Dedifferentiated amniotic fluid mesenchymal stem cell (primary cell): ENCODE data around the gene KLC1.
"Not testable (repeated sequence)": the region's sequence is repeated elsewhere in the genome, so short reads cannot be mapped to it uniquely, and the experiment has no call there.

Experiments
- DNase-seq: peaks from one replicate; pipeline ENCODE4 v3.0.0-alpha.2; 2016; ENCODE audit errors: extremely low spot score

Gene KLC1

DNA sequence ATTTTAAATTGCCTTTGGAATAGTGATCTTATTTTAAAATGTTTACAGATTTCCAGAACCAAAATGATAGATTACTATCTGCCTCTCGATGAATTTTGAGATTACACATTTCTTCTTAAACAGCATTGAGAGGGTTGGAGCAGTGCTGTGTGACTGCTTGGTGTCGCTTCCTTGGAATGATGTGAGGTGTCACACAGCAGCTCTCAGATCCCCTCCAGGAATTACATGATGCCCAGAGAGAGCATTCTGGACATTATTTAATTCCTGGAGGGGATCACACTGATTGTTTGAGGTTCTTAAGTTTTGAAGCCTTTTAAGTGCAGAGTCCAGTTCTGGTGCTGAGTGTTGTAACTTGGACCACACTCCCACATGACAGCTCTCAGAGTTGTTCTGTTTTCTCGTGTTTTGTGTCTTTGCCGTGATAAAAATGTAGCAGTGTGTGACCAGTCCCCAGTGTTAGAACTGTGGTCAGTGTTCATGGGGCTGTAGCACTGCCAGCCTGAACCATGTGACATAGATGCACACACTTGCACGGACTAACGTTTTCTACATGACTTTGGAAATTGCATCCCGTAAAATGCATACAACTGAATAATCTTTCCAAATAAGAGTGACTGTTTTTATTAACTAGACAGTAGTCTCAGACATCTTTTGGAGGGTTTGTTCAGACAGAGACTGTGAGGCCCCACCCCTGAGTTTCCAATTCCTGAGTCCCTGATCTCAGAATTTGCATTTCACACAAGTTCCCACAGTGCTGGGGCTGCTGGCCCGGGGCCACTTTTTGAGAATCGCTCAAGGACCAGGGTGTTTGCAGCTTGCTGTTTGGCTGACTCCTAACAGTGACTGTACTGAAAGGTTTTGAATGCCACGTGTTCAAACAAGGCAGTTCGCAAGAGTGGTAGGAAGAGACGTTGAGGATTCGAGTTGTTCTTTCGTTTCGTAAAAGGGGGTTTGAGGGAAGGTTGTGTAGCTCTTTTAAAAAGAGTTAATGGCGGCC lies 60.2 kb downstream of the KLC1 start:
- no peak for DNase-seq

DNA sequence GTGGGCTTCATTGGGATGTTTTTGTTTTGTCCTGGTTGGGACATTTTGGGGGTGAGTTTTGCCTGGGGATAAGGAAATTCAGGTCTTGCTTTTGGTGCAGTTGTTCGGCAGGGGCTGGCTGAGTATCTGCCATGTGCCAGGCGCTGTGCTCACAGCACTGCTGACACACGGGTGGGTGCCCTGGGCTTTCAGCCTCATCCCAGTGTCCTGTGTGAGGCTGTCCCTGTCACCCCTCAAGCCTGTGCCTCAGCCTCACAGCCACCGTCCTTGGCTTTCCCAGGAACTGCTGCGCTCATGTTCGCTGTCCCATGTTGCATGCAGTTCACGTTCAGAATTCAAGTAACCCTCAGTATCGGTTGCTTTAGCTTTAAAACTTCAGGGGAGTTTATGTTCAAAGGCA lies 61.3 kb downstream of the KLC1 start:
- DNase-seq: no peak

DNA sequence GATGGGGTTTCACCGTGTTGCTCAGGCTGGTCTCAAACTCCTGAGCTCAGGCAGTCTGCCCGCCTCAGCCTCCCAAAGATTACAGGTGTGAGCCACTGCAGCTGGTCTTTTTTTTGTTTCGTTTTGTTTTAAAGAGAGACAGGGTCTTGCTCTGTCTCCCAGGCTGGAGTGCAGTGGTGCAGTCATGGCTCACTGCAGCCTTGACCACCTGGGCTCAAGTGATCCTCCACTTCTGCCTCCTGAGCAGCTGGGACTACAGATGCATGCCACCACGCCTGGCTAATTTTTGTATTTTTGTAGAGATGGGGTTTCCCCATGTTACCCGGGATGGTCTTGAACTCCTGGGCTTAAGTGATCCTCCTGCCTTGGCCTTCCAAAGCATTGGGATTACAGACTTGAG lies 62.6 kb downstream of the KLC1 start:
- DNase-seq: not testable (repeated sequence)

- DNase-seq: no peak
Measured at GRCh38 chr14:103692159-103692558, 63.1 kb downstream of the KLC1 start.

GRCh38 chr14:103692871-103693270 lies 63.9 kb downstream of the KLC1 start:
- DNase-seq: no peak

DNA sequence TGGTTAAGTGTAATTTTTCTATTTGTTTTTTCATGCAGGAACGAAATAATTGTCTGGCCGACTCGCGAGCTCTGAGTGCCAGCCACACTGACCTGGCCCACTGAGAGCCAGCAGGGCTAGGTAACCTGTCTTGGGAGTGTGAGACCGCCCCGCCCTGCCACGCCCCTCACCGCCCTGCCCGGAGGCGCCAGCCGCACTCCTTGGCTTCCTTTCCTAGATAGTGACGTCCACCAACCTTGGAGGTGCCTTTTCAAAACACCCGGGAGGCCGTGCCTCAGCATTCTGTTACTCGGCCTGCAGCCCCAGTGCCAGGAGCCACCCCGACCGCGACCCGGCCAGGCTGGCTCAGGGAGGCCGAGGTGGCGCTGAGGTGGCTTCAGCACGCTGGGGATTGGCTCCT lies 64.5 kb downstream of the KLC1 start:
- no peak for DNase-seq

- DNase-seq: no peak
Measured at GRCh38 chr14:103694572-103695026, 65.6 kb downstream of the KLC1 start.

DNA sequence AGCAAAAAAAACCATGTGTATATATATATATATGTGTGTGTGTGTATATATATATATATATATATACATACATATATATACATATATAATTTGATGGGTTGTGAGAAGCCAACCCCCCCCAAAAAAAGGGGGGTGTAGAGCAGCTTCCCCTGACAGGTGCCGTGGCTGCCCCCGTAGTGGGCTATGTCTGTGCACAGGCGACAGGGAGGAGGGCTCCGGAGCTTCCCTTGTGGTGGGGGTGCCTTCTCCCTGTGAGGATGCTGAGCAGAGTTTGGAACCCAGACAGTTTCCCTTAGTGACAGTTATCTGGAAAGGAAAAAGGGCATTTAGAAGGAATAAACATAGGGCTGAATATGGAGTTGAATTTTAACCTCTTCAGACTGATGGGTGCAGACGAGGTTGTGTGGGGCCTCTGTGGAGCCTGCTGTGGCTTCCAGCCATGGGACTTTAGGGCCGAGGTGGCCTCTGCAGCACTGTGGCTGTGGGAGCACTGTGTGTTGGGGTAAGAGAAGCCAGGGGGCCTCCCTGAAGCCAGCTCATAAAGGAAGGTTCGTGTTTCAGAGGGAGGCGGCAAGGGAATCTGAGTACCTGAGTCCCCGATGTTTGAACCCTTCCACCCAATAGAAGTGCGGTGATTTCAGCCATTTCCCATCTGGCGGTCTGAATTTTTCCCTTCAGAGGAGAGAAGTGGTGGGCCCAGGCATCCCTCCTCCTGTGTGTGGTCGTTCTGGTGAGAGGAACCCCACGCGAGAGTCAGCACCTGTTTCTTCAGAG lies 66.5 kb downstream of the KLC1 start:
- no peak for DNase-seq

DNA sequence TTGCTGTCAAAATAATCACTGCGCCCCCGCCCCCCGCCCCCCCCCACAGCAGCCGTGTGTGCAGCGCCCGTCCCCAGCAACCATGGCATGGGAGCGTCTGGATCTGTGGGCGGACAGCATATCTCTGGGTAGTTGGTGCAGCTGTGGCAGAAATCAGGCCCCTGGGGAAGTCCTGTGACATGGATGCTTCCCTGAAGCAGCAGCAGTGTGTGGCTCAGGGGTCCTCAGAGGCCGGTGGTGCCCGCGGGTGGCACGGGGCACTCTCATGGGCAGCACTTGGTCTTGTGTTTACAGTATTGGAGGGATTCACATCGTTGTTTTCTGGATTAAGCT lies 67.0 kb downstream of the KLC1 start:
- no peak for DNase-seq

- no peak for DNase-seq
Measured at GRCh38 chr14:103696466-103697071, 67.6 kb downstream of the KLC1 start.

DNA sequence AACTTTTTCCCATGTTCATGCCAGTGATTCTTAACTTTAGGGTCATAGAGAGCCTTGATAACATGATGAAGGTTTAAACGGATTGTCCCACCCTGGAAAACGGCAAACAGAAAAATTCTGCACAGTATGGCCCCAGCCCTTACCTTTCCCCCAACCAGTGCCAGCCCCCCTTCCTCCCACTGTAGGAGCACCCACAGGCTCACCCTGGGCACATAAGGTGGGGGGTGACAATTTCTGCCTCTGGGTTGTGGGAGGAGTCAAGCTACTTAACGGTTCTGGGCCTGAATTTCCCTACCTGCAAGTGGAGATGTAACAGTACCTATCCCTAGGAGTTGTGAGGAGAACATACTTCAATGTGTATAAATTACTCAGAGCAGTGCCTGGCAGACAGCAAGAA lies 68.2 kb downstream of the KLC1 start:
- no peak for DNase-seq

- no peak for DNase-seq
Measured at GRCh38 chr14:103697603-103698379, 68.8 kb downstream of the KLC1 start.

- no peak for DNase-seq
Measured at GRCh38 chr14:103698380-103699260, 69.6 kb downstream of the KLC1 start.

DNA sequence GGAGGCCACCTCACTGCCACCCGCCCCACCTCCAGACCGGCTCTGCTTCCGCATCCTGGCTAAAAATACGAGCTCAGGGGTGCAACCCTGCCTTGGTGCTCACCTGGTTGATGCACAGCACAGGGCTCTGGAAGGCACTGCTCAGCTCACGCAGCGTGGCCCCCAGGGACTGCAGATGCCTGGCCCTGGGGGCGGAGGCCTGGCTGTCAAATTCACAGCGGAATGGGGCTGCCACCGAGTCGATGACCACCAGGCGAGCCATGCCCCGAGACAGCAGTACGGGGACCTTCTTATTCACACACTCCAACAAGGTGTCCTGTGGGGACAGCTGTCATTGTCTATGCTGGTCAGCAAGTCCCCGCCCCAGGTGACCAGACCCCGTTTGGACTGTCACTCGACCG lies 70.2 kb downstream of the KLC1 start:
- DNase-seq: no peak

DNA sequence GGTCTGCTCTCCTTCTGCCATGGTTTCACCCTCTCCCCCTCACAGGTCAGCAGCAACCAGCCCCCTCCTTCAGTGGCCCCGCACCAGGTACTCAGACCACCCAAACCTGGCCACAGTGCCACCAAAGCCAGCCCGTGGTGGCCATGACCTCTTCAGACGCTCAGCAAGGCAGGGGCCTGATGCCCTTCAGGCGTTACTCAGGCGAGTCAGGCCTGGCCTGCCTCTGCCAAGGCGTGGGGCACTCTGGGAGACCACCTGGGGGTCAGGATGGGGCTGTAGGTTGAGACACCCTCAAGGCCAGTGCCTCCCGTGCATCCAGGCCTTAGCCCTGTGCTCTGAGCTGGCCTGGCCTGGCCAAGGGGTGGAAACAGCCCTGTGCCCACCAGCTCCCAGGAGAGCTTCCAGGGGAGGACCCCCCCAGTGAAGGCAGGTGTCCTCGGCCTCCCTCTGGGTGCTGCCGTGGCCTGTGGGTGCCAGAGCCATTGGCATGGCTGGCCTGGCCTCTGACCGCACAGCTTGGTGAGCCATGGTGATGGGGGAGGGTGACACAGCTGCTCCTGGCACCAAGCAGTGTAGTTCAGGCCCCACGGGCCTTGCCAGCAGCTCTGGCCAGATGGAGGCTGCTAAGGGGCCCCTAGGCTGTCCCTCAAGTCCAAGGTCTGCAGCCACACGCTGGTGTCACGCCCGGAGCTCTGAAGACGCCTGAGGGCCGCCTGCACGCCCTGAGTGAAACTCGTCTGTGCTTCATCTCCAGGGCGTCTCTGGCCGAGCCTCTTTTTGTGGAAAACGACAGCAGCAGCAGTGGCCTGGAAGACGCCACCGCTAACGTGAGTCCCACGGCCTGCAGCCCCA lies 71.1 kb downstream of the KLC1 start:
- DNase-seq: no peak

DNA sequence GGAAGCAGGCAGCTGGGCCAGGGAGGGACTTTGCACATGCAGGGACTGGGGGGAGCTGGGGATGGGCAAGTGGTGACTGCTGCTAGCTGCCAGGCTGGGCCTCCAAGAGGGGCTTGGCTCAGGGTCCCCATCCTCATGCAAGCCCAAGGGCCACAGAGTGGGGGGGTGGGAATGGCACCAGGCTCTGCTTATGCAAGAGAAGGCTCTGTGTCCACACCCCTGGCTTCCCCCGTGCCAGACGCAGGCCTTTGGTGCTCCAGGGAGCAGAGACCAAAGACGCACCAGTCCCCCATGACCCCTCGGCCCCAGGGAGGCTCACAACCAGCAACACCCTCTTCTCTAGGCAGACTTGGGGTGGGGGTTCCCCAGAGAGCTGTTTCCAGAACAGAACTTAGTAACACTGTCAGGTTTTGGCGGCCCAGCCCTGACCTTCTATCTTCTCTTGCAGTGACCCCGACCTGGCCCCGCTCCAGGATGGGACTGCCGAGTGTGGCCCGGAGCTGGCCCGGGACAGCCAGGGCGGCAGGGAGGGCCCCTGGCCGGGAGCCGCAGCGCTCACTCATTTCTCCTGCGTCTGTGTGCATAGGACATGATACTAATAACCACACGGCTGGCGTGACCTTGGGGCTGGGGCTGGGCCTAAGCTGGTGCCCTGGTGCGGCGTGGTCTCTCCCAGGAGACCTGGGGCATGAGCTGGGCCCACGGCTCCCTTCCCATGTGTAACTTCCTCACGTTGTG lies 71.9 kb downstream of the KLC1 start:
- DNase-seq: no peak

- no peak for DNase-seq
Measured at GRCh38 chr14:103702095-103702494, 73.1 kb downstream of the KLC1 start.

DNA sequence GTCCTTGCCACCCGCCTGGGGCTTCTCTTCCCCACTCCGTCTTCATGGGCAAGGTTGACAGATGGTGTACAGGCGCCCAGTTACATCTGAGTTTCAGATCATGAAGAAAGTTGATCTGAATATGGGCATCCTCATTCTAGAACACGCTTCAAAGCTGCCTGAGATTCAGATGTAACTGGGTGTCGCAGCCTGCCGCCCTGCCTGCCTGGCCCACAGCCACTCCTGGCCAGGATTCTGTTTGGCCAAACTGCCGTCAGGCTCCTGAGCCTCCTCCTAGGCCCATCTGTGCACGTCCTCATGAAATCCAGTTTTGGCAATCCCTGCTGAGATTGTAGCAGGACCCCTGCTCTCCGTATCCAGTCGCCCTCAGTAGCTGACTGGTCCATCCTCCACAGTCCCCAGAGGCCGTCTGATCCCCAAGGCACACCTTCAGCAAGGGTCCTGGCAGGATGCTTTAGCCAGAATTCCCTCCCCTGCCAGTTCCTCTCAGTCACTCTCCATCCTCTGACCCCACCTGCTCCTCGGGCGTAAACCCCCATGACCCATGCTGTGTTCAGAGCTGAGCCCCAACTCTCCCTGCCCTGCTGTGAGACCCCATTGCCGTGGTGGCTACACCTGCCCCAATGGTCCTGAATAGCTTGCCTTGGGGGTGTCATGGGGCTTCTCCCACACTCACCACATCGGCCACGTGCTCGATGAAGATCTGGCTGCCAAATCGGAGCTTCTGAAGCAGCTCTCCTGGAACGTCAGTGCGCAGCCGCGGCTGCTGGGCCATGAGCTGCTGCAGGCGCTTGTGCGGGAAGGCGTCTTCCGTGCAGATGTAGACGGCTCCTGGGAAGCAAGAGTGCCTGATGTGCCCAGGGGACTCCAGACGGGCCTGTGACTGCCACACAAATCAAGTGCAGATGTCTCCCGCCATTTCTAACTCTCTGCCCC lies 73.8 kb downstream of the KLC1 start:
- DNase-seq: no peak
